Body of pancreas (tissue), 4 donors: ENCODE results near the gene RGS17.

Source experiments
- CTCF ChIP-seq, 7 experiments: fragments of 450-650 bp in 4 of 7; fragments of 200-600 bp in 3 of 7; sonication (generic) in 3 of 7; IDR thresholded peaks; one replicate each; pipeline ENCODE4 v1.5.1; 2016 to 2019; ENCODE audit warnings: antibody characterized with exemption in 7 of 7
- POLR2A ChIP-seq, 3 donors: fragments of 450-650 bp; IDR thresholded peaks; one replicate each; pipeline ENCODE4 v1.6.1; 2016; ENCODE audit warnings: antibody characterized with exemption in 3 of 3, mild to moderate bottlenecking in 2 of 3

- TF ChIP-seq POLR2A (IDR thresholded peaks at IDR 0.05) (no peak), CTCF (IDR thresholded peaks at IDR 0.05) (no peak)
Observed at GRCh38 chr6:153126218-153126617, 4.9 kb downstream of the RGS17 start.
